NB4 (cell line): ENCODE data around the gene DHX34.

Experiments used
- MYC ChIP-seq: IDR thresholded peaks from 2 replicates; pipeline ENCODE4 v1.6.1; 2011; ENCODE audit warnings: low read depth, low read length
- POLR2A ChIP-seq: IDR thresholded peaks from 2 replicates; pipeline ENCODE4 v1.6.1; 2011; ENCODE audit warnings: mild to moderate bottlenecking; ENCODE audit not compliant: insufficient read length; ENCODE audit errors: extremely low read depth
- TF ChIP-seq, protein P1 (sequence below): IDR thresholded peaks from one replicate; pipeline ENCODE4 v1.5.1; 2012; ENCODE audit warnings: low read depth, low read length

DNA sequence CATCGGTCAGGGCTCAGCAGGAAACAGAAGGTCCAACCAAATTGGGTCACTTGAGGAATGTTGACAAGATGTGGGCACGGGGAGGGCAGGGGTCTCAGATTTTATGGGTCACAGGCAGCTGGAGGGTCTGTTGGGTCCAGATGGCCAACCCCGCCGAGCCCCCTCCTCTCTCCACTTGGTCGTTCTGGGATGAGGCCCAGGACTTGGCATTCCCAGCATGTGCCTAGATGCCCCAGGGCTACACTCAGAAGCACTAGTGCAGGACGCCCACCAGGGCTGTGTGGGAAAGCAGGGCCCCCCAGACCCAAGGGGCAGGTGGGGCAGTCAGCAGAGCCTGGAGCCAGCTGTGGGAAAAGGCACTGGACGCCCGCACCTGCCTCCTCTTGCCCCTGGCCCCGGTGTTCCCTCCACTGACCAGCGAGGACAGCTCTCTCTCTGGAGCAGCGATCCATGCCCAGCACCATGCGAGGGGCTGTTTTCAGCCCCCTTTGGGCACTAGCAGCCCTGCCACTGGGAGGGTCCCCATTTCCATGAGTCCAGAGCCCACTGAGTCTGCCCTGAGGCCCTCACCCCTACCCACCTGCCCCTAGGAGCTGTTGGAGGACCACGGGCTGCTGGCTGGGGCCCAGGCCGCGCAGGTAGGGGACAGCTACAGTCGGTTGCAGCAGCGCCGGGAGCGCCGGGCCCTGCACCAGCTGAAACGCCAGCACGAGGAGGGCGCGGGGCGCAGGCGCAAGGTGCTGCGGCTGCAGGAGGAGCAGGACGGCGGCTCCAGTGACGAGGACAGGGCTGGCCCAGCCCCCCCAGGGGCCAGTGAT lies 26.0 kb downstream of the DHX34 start:
- TF ChIP-seq POLR2A (no peak), MYC (no peak)
- TF ChIP-seq, protein P1, sequence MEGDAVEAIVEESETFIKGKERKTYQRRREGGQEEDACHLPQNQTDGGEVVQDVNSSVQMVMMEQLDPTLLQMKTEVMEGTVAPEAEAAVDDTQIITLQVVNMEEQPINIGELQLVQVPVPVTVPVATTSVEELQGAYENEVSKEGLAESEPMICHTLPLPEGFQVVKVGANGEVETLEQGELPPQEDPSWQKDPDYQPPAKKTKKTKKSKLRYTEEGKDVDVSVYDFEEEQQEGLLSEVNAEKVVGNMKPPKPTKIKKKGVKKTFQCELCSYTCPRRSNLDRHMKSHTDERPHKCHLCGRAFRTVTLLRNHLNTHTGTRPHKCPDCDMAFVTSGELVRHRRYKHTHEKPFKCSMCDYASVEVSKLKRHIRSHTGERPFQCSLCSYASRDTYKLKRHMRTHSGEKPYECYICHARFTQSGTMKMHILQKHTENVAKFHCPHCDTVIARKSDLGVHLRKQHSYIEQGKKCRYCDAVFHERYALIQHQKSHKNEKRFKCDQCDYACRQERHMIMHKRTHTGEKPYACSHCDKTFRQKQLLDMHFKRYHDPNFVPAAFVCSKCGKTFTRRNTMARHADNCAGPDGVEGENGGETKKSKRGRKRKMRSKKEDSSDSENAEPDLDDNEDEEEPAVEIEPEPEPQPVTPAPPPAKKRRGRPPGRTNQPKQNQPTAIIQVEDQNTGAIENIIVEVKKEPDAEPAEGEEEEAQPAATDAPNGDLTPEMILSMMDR = no peak
